GM12891 (cell line): Measurements from ENCODE around the gene TP53I11.

ENCODE experiments used
- DNase-seq: peaks from one replicate; pipeline ENCODE4 v3.0.0; 2011; ENCODE audit warnings: low spot score; ENCODE audit not compliant: insufficient read length
- FAIRE-seq: peaks from 2 replicates; lab custom pipeline; 2011; peaks lifted over from hg19 to GRCh38; lab: Jason Lieb, UNC
- PAX5 ChIP-seq: IDR thresholded peaks from 2 replicates; pipeline ENCODE4 v1.6.1; 2011; ENCODE audit warnings: low read length, moderate library complexity, mild to moderate bottlenecking; ENCODE audit not compliant: insufficient read depth, severe bottlenecking
- POLR2A ChIP-seq: IDR thresholded peaks from 2 replicates; pipeline ENCODE4 v1.6.1; 2011; ENCODE audit warnings: low read depth, low read length, control low read depth
- POLR2AphosphoS5 ChIP-seq: IDR thresholded peaks from 2 replicates; pipeline ENCODE4 v1.6.1; 2011; ENCODE audit warnings: low read depth, low read length, control low read depth
- POU2F2 ChIP-seq: IDR thresholded peaks from 2 replicates; pipeline ENCODE4 v1.6.1; 2011; ENCODE audit warnings: low read depth, mild to moderate bottlenecking, control low read depth, low read length, moderate library complexity
- SPI1 ChIP-seq: IDR thresholded peaks from 2 replicates; pipeline ENCODE4 v1.6.1; 2011; ENCODE audit warnings: low read depth, low read length, control low read depth
- TAF1 ChIP-seq: IDR thresholded peaks from 2 replicates; pipeline ENCODE4 v1.6.1; 2011; ENCODE audit warnings: low read depth, low read length, control low read depth

TP53I11 gene

DNA sequence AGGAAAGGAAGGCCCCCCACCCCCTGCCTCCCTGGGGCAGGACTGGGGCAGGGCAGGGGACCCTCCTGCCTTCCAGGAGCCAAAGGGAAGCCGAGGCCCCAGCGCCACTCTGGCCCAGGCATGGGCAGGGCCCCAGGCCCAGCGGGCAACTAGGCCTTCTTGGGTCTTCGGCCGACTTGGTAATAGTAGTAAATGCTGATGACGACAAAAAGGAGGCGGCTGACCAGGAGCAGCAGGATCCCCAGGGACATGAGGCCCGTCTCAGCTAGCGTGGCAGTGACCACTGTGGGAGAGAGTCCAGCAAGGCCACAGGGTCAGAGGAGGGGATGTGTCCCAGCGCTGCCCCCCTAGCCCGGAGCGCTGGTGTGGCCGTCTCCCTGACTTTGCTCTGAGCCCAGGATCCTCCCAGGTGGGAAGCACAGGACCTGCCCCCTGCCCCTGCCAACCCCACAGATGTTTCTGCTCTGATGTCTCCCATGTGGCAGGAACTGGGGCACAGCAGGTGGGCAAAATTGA is 15.9 kb downstream of the TP53I11 start:
- TF ChIP-seq SPI1 (no peak), POU2F2 (no peak), PAX5 (no peak), POLR2A (no peak), POLR2AphosphoS5 (no peak), TAF1 (no peak)
- FAIRE-seq (no peak), DNase-seq (no peak)

- DNase-seq (no peak), FAIRE-seq (no peak)
- TF ChIP-seq POLR2AphosphoS5 (no peak), POU2F2 (no peak), SPI1 (no peak), PAX5 (no peak), TAF1 (no peak), POLR2A (no peak)
Measured at GRCh38 chr11:44934110-44934509, 16.6 kb downstream of the TP53I11 start.

GRCh38 chr11:44931466-44931865 is 19.2 kb downstream of the TP53I11 start:
- TF ChIP-seq PAX5 (no peak), POU2F2 (no peak), POLR2A (no peak), TAF1 (no peak)
- no peak for DNase-seq
- no peak for FAIRE-seq

DNA sequence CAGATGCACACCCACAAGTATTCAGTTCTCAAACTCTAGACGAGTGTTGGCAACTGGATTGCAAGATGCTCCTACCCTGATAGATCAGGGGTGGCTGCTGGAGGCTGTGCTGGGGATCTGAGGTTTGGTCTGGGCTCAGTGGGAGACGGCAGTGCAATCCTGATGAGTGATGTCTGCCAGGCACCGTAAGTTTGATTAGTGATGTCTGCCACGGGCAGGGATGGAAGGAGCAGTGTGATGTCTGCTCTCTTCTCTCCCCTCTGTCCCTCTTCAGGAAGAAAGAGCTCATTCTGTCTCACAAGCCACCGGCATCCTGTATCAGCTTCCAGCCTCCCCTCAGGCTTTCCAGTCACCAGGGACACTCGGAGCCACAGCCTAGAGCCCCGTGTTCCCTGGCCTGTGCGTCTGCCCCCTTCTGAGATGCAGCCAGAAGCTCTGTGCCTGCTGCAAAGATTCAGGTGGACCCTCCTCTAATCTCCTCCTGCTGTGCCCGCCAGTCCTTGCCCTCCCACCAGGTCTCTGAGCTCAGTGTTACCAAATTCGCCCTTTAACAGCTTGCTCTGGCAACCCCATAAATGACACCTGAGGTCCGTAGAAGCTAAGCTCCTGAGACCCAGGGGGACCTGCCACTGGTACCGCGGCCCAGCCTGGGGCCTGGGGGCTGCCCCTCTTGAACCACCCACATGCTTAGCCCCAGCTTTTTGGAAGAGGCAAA is 19.9 kb downstream of the TP53I11 start:
- no peak for TF ChIP-seq TAF1
- DNase-seq: no peak
- no peak for FAIRE-seq

GRCh38 chr11:44928816-44929215 is 21.9 kb downstream of the TP53I11 start:
- no peak for DNase-seq
- TF ChIP-seq POLR2AphosphoS5 (no peak), PAX5 (no peak), POU2F2 (no peak), POLR2A (no peak), TAF1 (no peak), SPI1 (no peak)
- FAIRE-seq: no peak

DNA sequence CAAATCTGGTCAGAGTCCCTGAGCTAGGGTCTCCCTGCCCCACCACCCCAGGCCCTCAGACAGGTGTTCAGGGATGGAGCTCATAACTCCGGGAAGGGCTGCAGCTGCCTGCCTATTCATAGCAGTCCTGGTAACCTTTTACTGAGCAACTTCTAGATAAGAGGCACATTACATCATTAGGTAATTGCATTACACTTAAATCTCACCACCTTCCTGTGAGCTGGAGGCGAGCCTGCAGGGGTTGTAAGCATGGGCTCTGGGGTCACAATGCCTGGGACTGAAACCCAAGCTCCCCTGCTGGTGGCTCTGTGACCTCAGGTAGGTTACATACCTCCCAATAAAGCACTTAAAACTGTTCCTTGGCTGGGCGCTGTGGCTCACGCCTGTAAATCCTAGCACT is 22.5 kb downstream of the TP53I11 start:
- TF ChIP-seq TAF1 (no peak), PAX5 (no peak), SPI1 (no peak)
- FAIRE-seq (no peak), DNase-seq (no peak)

- TF ChIP-seq SPI1: no peak
- TF ChIP-seq POLR2A: no peak
- TF ChIP-seq POLR2AphosphoS5: no peak
- TF ChIP-seq PAX5: no peak
- TF ChIP-seq TAF1: no peak
- TF ChIP-seq POU2F2: no peak
- peak; percentile 38 for FAIRE-seq
- DNase-seq: peak; percentile 64
Measured at GRCh38 chr11:44927174-44927661, 23.5 kb downstream of the TP53I11 start.

DNA sequence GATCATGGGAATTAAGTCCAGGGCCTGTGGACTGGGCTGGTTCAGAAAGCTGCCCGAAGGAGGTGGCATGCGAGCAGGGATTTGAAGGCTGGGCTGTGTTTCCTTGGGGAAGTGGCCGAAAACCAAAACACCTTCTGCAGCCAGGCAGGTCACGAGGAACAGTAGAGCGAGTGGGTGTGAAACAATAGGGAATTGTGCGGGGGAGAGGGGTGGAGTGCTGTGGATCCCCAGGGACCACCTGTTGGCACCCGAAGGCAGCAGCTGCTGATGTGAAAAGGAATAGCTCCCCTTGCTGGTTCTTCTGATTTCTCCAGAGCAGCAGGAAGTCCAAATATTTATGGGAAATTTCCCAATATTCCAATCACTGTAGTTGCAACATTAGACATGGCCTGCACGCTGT is 24.6 kb downstream of the TP53I11 start:
- DNase-seq: no peak
- TF ChIP-seq TAF1: no peak
- no peak for TF ChIP-seq POLR2A
- FAIRE-seq: no peak

DNA sequence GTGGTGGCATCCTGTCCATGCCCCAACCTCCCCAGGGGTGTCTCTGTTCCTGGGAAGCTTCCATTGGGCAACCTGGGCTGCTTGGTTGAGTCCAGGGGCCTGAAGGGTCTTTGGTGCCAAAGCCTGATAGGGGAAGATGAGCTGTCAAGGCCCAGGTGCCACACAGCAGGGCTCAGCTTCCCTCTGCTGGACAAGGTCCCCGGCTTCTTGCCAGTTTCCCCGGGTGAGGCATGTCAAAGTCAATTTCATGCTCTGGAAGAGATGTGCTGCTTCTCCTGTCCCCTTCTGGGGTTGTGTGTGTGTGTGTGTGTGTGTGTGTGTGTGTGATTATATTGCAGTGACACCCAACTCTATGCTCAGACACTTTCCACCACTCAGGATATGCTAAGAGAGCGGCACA is 26.9 kb downstream of the TP53I11 start:
- TF ChIP-seq TAF1 (no peak), POLR2AphosphoS5 (no peak), SPI1 (no peak), POU2F2 (no peak), PAX5 (no peak), POLR2A (no peak)
- DNase-seq (no peak), FAIRE-seq (no peak)

- no peak for TF ChIP-seq TAF1
- no peak for TF ChIP-seq PAX5
- no peak for TF ChIP-seq POU2F2
- no peak for TF ChIP-seq POLR2A
- TF ChIP-seq SPI1: no peak
- no peak for TF ChIP-seq POLR2AphosphoS5
- no peak for DNase-seq
- FAIRE-seq: no peak
Measured at GRCh38 chr11:44923115-44923514, 27.6 kb downstream of the TP53I11 start.
